ENCODE data around the gene MDC1.

DNA sequence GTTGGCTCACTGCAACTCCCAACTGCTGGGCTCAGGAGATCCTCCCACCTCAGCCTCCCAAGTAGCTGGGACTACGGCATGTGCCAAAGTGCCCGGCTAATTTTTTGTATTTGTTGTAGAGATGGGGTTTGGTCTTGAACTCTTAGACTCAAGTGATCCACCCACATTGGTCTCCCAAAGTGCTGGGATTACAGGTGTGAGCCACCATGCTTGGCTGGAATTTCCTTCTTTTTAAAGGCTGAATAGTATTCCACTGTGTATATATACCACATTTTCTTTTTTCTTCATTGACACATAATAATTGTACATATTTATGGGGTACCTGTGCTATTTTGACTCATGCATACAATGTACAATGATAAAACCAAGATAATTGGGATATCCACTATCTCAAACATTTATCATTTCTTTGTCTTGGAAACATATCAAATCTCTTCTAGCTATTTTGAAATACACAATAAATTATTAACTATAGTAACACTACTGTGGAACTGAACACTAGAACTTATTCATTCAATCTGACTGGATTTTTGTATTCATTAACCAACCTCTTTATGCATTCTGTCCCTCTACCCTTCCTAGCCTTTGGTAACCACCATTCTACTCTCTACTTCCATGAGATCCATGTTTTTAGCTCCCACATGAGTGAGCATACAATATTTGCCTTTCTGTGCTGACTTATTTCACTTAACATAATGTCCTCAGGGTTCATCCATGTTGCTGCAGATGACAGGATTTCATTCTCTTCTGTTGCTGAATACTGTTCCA is 7.8 kb downstream of the MDC1 start:
- TF ChIP-seq, protein P1, sequence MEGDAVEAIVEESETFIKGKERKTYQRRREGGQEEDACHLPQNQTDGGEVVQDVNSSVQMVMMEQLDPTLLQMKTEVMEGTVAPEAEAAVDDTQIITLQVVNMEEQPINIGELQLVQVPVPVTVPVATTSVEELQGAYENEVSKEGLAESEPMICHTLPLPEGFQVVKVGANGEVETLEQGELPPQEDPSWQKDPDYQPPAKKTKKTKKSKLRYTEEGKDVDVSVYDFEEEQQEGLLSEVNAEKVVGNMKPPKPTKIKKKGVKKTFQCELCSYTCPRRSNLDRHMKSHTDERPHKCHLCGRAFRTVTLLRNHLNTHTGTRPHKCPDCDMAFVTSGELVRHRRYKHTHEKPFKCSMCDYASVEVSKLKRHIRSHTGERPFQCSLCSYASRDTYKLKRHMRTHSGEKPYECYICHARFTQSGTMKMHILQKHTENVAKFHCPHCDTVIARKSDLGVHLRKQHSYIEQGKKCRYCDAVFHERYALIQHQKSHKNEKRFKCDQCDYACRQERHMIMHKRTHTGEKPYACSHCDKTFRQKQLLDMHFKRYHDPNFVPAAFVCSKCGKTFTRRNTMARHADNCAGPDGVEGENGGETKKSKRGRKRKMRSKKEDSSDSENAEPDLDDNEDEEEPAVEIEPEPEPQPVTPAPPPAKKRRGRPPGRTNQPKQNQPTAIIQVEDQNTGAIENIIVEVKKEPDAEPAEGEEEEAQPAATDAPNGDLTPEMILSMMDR (IDR thresholded peaks at IDR 0.05; ENCODE audit: low read depth, low read length) = no peak
- no peak for TF ChIP-seq EZH2phosphoT487 (IDR thresholded peaks at IDR 0.05; ENCODE audit: low read depth)

Data from OCI-LY3 (cell line).